Measurements from ENCODE around the gene SOD2. TPM values are rescaled to one million over a fixed set of nuclear protein-coding genes. Genes with fewer than 3 reads are reported as not detected.

Gene SOD2
- total and polyA plus RNA-seq, 2 of the 13 experiments (the other 11 are each of a cell fraction or from before 2014, with no cell fraction given), result 304 to 309 TPM

- TF ChIP-seq ZNF788 (CRISPR knock-in tag; IDR thresholded peaks at IDR 0.05; ENCODE audit: borderline replicate concordance) (peak; percentile 98), KDM5A (IDR thresholded peaks at IDR 0.05; ENCODE audit: borderline replicate concordance, low read length) (no peak; the same call in 1 of the 2 replicates), ZNF121 (CRISPR knock-in tag; IDR thresholded peaks at IDR 0.05) (peak; percentile 81), MAFG (CRISPR knock-in tag; IDR thresholded peaks at IDR 0.05) (no peak), ZNF30 (CRISPR knock-in tag; IDR thresholded peaks at IDR 0.05) (peak; percentile 29; the same call in 1 of the 2 replicates), ATF4 (CRISPR knock-in tag; IDR thresholded peaks at IDR 0.05) (peak in 1 of 2 experiments; percentile 31; a peak in 2 of 4 replicates), ZNF615 (CRISPR knock-in tag; IDR thresholded peaks at IDR 0.05; ENCODE audit: borderline replicate concordance) (no peak), EHMT2 (IDR thresholded peaks at IDR 0.05; ENCODE audit: borderline replicate concordance, low read depth, low read length) (no peak), FOXM1 (CRISPR knock-in tag; IDR thresholded peaks at IDR 0.05) (no peak), IKZF5 (CRISPR knock-in tag; IDR thresholded peaks at IDR 0.05) (peak; percentile 94), ZNF589 (CRISPR knock-in tag; conservative IDR thresholded peaks at IDR 0.05) (no peak), KDM5B (CRISPR knock-in tag; IDR thresholded peaks at IDR 0.05; ENCODE audit: borderline replicate concordance) (peak; percentile 97), FLYWCH1 (CRISPR knock-in tag; IDR thresholded peaks at IDR 0.05) (no peak), ZNF776 (CRISPR knock-in tag; IDR thresholded peaks at IDR 0.05) (peak; percentile 91), MTERF4 (CRISPR knock-in tag; IDR thresholded peaks at IDR 0.05) (0 out of 2 replicates have a peak, but pooled peaks have one; percentile 3), ZNF83 (CRISPR knock-in tag; IDR thresholded peaks at IDR 0.05; ENCODE audit: borderline replicate concordance) (no peak), RXRA (CRISPR knock-in tag; IDR thresholded peaks at IDR 0.05) (peak; percentile 86), GATAD2A (CRISPR knock-in tag; IDR thresholded peaks at IDR 0.05) (peak; percentile 69)
These were observed at the start of gene SOD2 (continued) for GRCh38 chr6:159693128-159693893.
